GM21447 (cell line): Measurements from ENCODE around the gene MAP2K1.
"Not testable (repeated sequence)": the region's sequence is repeated elsewhere in the genome, so short reads cannot be mapped to it uniquely, and the experiment has no call there.

Experiments used
- ATAC-seq: cut with Tn5 transposase; IDR thresholded peaks from one replicate; pipeline ENCODE4 v1.9.1; 2021; ENCODE audit not compliant: unreplicated experiment

Gene MAP2K1

GRCh38 chr15:66472176-66472999 is 85.7 kb downstream of the MAP2K1 start:
- ATAC-seq = peak; percentile 86

DNA sequence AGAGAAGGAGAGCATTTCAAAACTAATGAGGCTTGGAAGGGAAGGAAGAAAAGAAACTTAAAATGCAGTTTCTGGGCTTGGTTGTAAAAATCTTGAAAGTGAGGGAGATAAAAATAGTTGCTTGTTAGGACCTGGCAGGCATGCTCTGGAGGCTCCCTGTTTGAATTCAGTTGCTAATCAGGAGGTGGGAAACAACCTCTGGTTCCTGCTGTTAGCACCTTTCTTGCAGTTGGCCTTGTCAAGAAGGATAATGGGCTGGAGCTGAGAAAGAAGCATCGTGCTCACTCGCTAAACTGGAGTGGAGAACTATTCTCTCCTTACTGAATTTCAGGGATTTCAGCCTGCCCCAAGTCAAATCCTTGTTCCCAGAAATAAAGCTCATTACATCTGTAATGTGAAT is 87.4 kb downstream of the MAP2K1 start:
- no peak for ATAC-seq

DNA sequence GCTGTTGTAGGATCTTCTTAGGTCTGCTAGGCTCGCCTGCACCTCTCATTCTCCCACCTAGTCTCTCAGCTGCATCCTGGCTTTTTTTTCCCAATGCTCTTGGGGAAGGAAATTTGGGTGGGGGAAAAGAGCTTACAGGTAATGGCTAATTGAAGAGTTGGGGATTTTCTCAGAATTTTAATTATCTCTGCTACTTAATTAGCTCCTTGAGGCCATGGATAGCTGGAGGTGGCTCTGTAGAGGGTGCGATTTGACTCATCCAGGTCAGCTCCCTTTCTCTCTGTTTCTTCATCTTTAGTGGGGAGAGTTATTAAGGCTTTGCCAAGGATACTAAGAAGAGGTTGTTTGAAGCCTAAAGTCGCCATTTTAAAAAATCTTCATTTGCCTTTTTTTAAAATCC is 88.3 kb downstream of the MAP2K1 start:
- no peak for ATAC-seq

- ATAC-seq = no peak
Measured at GRCh38 chr15:66476535-66476934, 89.8 kb downstream of the MAP2K1 start.

DNA sequence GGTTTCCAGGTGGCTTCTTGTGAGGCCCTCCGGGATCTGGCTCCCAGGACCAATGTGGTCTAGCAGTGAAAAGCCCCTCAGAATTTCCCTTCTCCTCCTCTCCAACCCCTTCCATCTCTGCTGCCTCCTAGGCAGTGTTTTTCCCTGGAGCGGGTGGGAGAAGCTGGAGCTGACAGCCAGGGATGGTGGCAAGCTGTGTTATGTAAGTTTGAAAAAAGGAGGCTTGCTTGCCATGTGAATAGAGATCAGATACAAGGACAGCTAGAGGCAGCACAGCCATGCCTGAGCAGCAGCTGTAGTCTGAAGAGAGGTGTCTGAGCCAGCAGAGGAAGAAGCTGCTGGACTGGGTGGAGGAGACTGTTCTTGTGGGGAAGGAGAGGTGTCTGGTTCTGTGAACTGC is 90.3 kb downstream of the MAP2K1 start:
- ATAC-seq = no peak

GRCh38 chr15:66480267-66480666 is 93.6 kb downstream of the MAP2K1 start:
- ATAC-seq = no peak

DNA sequence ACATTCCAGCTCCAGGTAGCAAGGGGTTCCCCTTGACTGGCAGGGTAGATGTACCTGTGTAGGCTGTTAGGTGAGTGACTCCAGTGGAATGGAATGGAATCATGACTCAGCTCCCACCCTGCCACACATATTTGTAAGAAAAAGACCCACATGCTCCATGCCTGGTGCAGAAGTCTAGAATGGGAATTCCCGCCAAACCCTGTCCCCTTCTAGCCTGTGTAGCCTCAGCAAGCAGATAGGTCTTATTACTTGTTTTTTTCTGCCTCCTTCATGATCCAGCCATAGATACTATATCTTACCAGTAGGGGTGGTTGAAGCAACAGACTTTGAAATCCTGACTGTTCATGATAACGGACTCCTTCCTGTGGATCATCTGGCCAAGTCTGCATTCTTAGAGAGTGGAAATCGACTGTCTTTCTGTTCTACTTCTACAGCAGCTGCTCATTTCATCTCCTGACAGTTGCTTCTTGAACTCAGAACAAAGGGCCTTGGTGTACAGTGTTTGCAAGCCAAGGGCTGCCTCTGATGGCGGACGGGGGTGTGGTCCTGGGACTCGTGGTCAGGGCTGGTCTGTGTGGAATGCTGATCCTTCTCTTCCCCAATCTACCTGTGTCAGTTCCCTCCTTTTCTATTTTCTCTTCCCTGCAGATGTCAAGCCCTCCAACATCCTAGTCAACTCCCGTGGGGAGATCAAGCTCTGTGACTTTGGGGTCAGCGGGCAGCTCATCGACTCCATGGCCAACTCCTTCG is 94.6 kb downstream of the MAP2K1 start:
- ATAC-seq = no peak

GRCh38 chr15:66482539-66482938 is 95.8 kb downstream of the MAP2K1 start:
- no peak for ATAC-seq

DNA sequence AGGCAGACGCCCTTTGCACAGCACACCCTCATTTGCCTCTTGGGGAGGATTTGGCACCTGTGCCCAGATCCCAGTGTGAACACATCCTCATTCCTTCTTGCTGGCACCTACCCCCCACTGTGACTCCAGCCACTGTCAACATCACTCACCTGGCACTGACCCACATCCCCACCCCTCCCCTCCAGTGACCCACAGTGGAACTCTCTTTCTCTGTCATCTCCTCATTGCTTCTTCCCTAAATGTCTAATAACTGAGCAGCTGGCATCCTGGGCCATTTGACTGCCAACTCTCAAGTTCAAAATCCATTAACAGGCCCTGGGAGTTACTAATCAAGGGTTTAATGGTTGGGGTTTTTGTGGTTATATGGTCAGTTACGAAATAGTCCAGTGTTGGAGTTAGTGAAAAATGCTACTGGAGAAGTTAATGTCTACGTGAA is 96.4 kb downstream of the MAP2K1 start:
- no peak for ATAC-seq

DNA sequence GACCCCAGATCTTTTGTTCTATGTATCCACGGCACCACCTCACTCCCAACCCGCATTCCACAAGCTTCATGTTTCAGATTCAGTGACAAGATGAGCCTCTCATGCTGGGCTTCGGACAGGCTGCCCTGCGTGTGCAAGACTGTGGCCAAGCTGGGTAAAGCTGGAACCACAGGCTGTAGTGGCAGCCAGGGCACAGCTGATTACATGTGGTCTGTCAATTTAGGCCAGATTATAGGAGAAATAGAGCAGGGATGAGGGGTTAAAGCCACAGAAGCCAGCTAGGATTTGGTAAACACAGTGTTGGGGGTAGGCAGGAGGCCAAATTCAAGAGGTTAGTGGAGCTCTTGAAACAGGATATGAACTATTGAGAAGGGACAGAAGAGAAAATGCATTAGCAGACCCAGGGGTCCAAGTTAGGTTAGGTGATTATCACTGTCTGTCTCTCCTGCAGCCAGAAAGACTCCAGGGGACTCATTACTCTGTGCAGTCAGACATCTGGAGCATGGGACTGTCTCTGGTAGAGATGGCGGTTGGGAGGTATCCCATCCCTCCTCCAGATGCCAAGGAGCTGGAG is 97.9 kb downstream of the MAP2K1 start:
- ATAC-seq = no peak

DNA sequence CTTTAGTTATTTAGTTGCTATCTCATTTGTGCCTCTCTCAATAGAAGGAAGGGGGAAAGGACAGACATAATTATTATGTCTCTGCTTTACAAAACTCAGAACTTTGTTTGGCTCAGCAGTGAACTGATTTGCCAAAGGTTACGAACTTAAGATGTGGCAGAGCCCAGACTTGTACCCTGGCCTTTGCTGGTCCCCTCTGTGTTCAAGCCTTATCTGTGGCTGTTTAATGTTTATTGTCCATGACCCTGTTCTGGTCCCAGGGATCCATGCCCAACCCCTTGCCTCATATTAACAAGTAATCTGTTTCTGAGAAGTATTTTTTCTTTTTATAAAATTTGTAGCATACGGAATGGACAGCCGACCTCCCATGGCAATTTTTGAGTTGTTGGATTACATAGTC is 100.2 kb downstream of the MAP2K1 start:
- ATAC-seq = no peak

DNA sequence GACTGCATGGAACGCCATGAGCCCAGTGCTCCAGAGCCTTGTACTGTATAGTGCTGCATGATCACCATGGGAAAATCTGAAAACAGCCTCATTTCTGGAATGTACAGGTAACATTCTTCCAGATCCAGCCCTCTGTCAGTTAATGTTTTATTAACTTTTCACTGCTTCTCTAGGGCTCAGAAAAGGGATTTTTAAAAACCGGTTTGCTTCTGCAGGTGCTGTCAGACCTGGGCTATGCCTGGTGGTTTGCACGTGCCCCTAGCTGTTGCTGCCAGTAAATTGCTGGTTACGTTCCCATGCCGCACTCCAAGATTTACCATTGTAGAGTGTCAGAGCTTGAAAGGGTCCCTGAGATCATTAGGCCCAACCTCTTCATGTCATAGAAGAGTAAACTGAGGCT is 101.8 kb downstream of the MAP2K1 start:
- no peak for ATAC-seq

DNA sequence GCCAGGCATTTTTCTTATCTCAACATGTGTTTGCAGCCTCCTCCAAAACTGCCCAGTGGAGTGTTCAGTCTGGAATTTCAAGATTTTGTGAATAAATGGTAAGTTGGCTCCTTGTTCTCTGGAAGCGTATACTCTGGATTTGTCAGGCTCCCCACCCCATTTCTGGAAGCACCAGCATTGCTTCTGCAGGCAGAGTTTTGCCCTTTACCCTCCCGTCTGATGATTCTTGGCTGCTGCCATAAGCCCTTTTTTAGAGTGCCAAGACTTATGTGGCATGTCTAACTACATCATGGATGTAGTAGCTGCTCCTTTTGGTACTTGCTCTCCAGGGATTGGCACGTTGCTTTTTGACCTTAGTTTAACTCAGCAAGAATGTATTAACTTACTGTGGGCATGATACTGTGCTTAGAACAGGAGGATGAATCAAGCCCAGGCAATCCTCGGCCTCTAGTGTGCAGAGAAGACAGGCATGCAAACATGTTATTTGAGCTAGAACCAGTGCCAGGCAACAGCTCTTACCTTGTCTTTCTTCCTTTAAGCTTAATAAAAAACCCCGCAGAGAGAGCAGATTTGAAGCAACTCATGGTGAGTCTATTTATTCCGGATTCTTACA is 102.6 kb downstream of the MAP2K1 start:
- ATAC-seq = no peak

GRCh38 chr15:66491846-66492245 is 105.1 kb downstream of the MAP2K1 start:
- no peak for ATAC-seq

GRCh38 chr15:66494262-66494661 is 107.5 kb downstream of the MAP2K1 start:
- ATAC-seq = no peak

GRCh38 chr15:66496951-66497501 is 110.3 kb downstream of the MAP2K1 start:
- ATAC-seq = peak; percentile 14

DNA sequence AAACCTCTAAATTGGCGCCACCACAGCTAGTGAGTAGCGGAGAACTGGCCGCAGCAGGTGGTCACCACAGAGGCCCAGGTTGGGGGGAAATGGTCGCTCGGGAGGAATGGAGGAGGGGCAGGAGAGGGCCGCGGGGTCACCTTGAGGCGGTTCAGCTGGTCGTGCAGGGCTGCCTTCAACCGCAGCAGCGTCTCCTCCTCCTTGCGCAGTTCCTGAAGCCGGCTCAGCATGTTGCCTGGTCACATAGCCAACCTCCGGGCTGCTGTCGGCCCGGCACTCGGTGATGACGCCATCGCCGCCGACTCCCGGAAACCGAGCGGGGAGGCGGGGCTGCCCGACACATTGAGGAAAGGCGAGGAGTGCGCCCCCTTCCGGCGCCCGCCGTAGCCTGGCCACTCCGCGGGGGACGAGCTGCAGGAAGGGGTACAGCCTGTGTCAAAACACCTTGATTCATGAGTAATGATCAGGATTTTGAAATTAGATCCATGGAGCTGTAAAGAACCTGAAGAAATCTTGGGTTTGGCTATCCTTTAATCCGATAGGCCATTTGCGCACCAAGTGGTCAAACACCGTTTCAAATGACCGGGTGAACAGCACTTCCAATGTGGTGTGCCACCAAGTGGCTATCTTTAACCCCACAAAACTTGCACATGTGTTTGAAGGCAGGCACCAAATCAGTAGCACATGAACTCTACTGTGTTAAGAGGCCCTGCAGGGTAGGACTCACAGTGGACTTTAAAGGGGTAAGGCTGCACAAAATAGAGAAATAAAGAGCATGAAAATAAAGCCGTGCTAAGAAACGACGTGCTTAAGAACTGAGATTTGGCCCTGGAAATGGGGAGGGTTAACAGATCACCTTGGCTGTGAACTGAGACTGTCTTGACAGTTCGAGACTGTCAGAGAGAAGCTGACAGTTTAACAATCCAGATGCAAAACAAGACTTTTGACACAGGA is 111.1 kb downstream of the MAP2K1 start, which contains the start of gene SNAPC5:
SNAPC5 (minus strand) TSS at position 261 of the 954 bp plus-strand sequence; CDS start at position 230, 31 bp downstream.
- peak; percentile 78 for ATAC-seq

GRCh38 chr15:66498501-66499386 is 112.0 kb downstream of the MAP2K1 start:
- ATAC-seq = no peak

GRCh38 chr15:66500346-66500745 is 113.6 kb downstream of the MAP2K1 start:
- ATAC-seq = not testable (repeated sequence)
